Uterus (tissue), 2 donors: ENCODE measurements around the gene DCAF10.

Experiments
- CTCF ChIP-seq, 4 experiments: fragments of 200-600 bp in 2 of 4; fragments of 450-650 bp in 2 of 4; sonication (generic) in 2 of 4; IDR thresholded peaks; one replicate each; pipeline ENCODE4 v1.5.1; 2016 to 2019; ENCODE audit warnings: antibody characterized with exemption in 4 of 4, mild to moderate bottlenecking in 2 of 4, moderate library complexity in 1 of 4
- POLR2A ChIP-seq, 2 donors: fragments of 450-650 bp; IDR thresholded peaks; one replicate each; pipeline ENCODE4 v1.6.1; 2016; ENCODE audit warnings: antibody characterized with exemption in 2 of 2, mild to moderate bottlenecking in 1 of 2, moderate library complexity in 1 of 2

GRCh38 chr9:37892063-37892462 is 91.5 kb downstream of the DCAF10 start:
- TF ChIP-seq CTCF (IDR thresholded peaks at IDR 0.05) (no peak), POLR2A (IDR thresholded peaks at IDR 0.05) (no peak)
